Activated CD4-positive, alpha-beta T cell treated with anti-CD3 and anti-CD28 coated beads for 36 hours (primary cell): Measurements from ENCODE around the gene RGS7. TPM values are rescaled to one million over a fixed set of nuclear protein-coding genes. Genes with fewer than 3 reads are reported as not detected.
A peak's percentile ranks its signal among the peaks of the same experiment; 100 is the strongest.

Experiments used
- ATAC-seq: fragments of 200-7000 bp; cut with Tn5 transposase; one replicate; pipeline ENCODE4 v1.10.0; 2021; ENCODE audit warnings: mild to moderate bottlenecking, moderate library complexity
- CTCF ChIA-PET: fragments of 350-600 bp; sonication (Branson Sonifier 250); formaldehyde crosslinking; loops from one replicate; lab custom pipeline; 2021; ENCODE audit warnings: antibody characterized with exemption; lab: Charles Lee
- POLR2A ChIA-PET: fragments of 350-600 bp; sonication (Branson Sonifier 250); formaldehyde crosslinking; loops from one replicate; lab custom pipeline; 2021; ENCODE audit warnings: antibody characterized with exemption, inconsistent platforms; lab: Charles Lee
- DNase-seq: peaks from one replicate; pipeline ENCODE4 v3.0.0-alpha.2; 2020
- H3K27ac Mint-ChIP-seq: one replicate; pipeline ENCODE4 v1.8.0; 2021; ENCODE audit warnings: mixed read lengths
- H3K27me3 Mint-ChIP-seq: one replicate; pipeline ENCODE4 v1.8.0; 2021; ENCODE audit warnings: mixed read lengths
- H3K36me3 Mint-ChIP-seq: one replicate; pipeline ENCODE4 v1.8.0; 2021; ENCODE audit warnings: low read depth, mixed read lengths
- H3K4me1 Mint-ChIP-seq: one replicate; pipeline ENCODE4 v1.8.0; 2021; ENCODE audit warnings: mixed read lengths
- H3K4me3 Mint-ChIP-seq: one replicate; pipeline ENCODE4 v1.8.0; 2021; ENCODE audit warnings: mild to moderate bottlenecking, moderate library complexity, mixed read lengths
- H3K9me3 Mint-ChIP-seq: one replicate; pipeline ENCODE4 v1.8.0; 2021; ENCODE audit warnings: low read depth, mixed read lengths
- intact Hi-C, 2 experiments: fragments of 100-400 bp; cut with DNase I in 1 of 2; cut with micrococcal nuclease in 1 of 2; formaldehyde crosslinking; loops; one replicate each; pipeline versions ENCODE4 v1.14.2 to v1.15.1; 2022 to 2024; cut with DNase I, micrococcal nuclease
- total RNA-seq, 2 experiments: library from RNA; stranded (reverse); gene quantifications; one replicate each; pipeline ENCODE4 v1.2.3, GENCODE V29; 2021

The RGS7 gene
- total RNA-seq, 2 experiments from 2014 or later = not detected

- Mint-ChIP-seq H3K4me1 (no peaks in the 10 kb centered on the region), H3K9me3 (no peaks in the 10 kb centered on the region), H3K36me3 (no peaks in the 10 kb centered on the region), H3K27me3 (no peaks in the 10 kb centered on the region), H3K4me3 (no peak overlapping the region), H3K27ac (no peak overlapping the region)
- DNase-seq (no peak), ATAC-seq (no peak)
- intact Hi-C loops = no loop called here
- CTCF ChIA-PET = interaction anchor here (0.6 kb wide), 1 partner anchor 258 kb away, joined by 4 read pairs; no protein-coding TSS in a partner anchor
- POLR2A ChIA-PET = no interaction called here
These were observed 26.2 kb downstream of the RGS7 start for GRCh38 chr1:241330619-241331327.

GRCh38 chr1:241325456-241325855, 31.5 kb downstream of the RGS7 start:
- Mint-ChIP-seq H3K27me3 (no peaks in the 10 kb centered on the region), H3K4me3 (no peak overlapping the region), H3K36me3 (no peaks in the 10 kb centered on the region), H3K4me1 (no peaks in the 10 kb centered on the region), H3K27ac (no peak overlapping the region), H3K9me3 (no peaks in the 10 kb centered on the region)
- ATAC-seq = no peak
- intact Hi-C loops = no loop called here
- DNase-seq = no peak
- ChIA-PET CTCF (no interaction called here), POLR2A (no interaction called here)

DNA sequence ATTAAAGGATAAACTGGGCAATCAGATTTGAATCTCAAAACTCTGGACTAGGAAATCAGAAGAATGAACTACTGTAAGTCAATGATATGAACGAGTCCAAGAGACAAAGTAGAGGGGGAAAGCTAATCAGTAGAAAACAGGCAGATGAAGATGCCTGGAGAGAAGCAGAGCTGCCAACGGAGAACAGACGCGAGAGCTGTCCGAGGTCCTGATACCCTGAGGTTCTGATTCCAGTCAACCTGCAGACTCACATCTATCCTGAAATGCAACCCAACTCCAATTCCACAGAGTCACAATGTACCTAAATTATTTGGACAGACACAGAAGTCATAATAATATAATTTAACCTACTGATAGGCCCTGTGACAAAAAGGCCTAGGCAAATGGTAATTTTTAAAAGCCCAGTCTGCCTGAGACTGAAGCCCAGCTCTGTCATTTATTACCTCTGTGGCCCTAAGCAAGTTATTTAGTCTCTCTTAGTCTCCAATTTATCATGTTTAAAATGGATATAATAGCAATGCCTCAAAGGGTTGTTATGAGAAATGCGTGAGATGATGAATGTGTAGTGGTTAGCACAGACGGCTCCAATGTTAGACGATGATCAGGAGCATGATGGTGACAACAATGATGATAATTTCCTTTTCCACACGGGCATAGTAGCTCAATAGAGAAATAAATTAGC, 33.4 kb downstream of the RGS7 start:
- Mint-ChIP-seq H3K4me1 (no peaks in the 10 kb centered on the region), H3K9me3 (no peaks in the 10 kb centered on the region), H3K36me3 (no peaks in the 10 kb centered on the region), H3K27ac (no peak overlapping the region), H3K4me3 (no peak overlapping the region), H3K27me3 (no peaks in the 10 kb centered on the region)
- DNase-seq (peak; percentile 50), ATAC-seq (no peak)
- intact Hi-C loops = no loop called here
- ChIA-PET POLR2A (no interaction called here), CTCF (interaction anchor here (0.5 to 0.7 kb wide), 2 partner anchors 71 to 347 kb away, joined by 3 read pairs; no protein-coding TSS in a partner anchor)

- ChIA-PET POLR2A (no interaction called here), CTCF (no interaction called here)
- Mint-ChIP-seq H3K27me3 (no peaks in the 10 kb centered on the region), H3K4me3 (no peak overlapping the region), H3K27ac (no peak overlapping the region), H3K9me3 (peaks cover 3% of the 10 kb centered on the region), H3K4me1 (no peaks in the 10 kb centered on the region), H3K36me3 (no peaks in the 10 kb centered on the region)
- DNase-seq (no peak), ATAC-seq (no peak)
- intact Hi-C loops = no loop called here
These were observed 39.3 kb downstream of the RGS7 start for GRCh38 chr1:241317676-241318075.

DNA sequence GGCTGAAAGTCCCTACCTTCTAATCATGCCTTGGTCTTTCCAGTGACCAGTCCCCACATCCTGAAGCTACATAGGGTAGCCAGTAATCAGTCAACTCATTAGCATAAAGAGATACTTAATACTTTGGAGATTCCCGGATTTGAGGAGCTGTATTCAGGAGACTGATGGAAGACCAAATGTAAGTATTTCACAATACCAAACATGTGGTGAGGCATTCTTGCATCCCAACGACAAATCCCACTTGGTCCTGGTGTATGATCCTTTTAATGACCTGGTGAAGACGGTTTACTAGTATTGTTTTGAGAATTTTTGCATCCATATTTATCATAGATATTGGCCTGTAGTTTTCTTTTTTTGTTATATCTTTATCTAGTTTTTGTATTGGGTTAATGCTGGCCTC, 40.6 kb downstream of the RGS7 start:
- H3K27me3 Mint-ChIP-seq = no peaks in the 10 kb centered on the region
- H3K36me3 Mint-ChIP-seq = no peaks in the 10 kb centered on the region
- ATAC-seq (no peak), DNase-seq (no peak)
- ChIA-PET CTCF (interaction anchor here (0.7 kb wide), 1 partner anchor 15 kb away, joined by 4 read pairs; no protein-coding TSS in a partner anchor), POLR2A (no interaction called here)
- intact Hi-C loops = no loop called here
- H3K9me3 Mint-ChIP-seq = peaks cover 3% of the 10 kb centered on the region
- H3K4me1 Mint-ChIP-seq = no peaks in the 10 kb centered on the region
- no peak overlapping the region for H3K27ac Mint-ChIP-seq
- no peak overlapping the region for H3K4me3 Mint-ChIP-seq

- no peak for DNase-seq
- intact Hi-C loops = no loop called here
- no peak overlapping the region for H3K4me3 Mint-ChIP-seq
- H3K4me1 Mint-ChIP-seq = no peaks in the 10 kb centered on the region
- no peaks in the 10 kb centered on the region for H3K27me3 Mint-ChIP-seq
- CTCF ChIA-PET = no interaction called here
- ATAC-seq = no peak
- H3K36me3 Mint-ChIP-seq = no peaks in the 10 kb centered on the region
- no peak overlapping the region for H3K27ac Mint-ChIP-seq
- peaks cover 6% of the 10 kb centered on the region for H3K9me3 Mint-ChIP-seq
- POLR2A ChIA-PET = no interaction called here
These were observed 45.8 kb downstream of the RGS7 start for GRCh38 chr1:241311056-241311746.

DNA sequence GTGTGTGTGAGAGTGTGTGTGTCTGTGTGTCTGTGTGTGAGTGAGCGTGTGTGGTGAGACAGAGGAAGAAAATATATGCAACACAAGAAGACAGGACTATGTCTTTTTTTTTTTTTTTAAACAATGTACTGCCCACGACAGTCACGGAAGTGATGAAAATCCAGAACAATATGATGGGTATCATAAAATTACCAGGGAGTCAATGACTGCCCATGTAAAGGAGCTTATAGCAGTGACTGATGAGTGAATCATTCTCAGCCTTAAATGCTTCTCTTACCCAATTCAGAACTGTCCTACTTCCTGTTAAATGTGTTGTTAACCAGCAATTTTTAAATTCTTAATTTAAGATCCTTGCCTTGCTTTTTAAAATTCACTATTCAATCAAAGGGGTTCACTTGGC, 46.6 kb downstream of the RGS7 start:
- H3K27me3 Mint-ChIP-seq = no peaks in the 10 kb centered on the region
- DNase-seq (no peak), ATAC-seq (no peak)
- CTCF ChIA-PET = no interaction called here
- no peaks in the 10 kb centered on the region for H3K36me3 Mint-ChIP-seq
- intact Hi-C loops = no loop called here
- H3K4me1 Mint-ChIP-seq = no peaks in the 10 kb centered on the region
- no peak overlapping the region for H3K27ac Mint-ChIP-seq
- H3K9me3 Mint-ChIP-seq = peaks cover 6% of the 10 kb centered on the region
- no peak overlapping the region for H3K4me3 Mint-ChIP-seq
- POLR2A ChIA-PET = no interaction called here

GRCh38 chr1:241309651-241310050, 47.4 kb downstream of the RGS7 start:
- POLR2A ChIA-PET = no interaction called here
- no peak for DNase-seq

DNA sequence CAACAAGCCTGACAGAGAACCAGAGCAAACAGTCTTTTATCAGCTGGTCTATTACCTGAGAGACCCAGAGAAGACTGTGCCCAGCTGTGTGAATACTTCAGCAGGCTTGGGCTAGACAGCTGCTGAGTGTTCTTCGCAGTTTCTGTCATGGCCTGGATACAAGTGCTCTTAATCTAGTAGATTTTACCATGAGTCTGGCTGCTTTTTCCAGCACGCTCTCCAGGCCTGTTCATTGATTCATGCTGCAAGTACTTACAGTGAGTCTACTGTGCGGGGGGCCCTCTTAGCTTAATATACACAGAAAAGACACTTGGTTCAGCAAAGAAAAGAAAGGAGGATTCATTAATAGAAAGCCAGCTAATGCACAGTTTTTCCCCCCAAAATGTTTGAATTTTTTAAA, 48.5 kb downstream of the RGS7 start:
- no peak overlapping the region for H3K4me3 Mint-ChIP-seq
- no peaks in the 10 kb centered on the region for H3K27me3 Mint-ChIP-seq
- ATAC-seq (no peak), DNase-seq (no peak)
- no peak overlapping the region for H3K27ac Mint-ChIP-seq
- ChIA-PET CTCF (no interaction called here), POLR2A (no interaction called here)
- intact Hi-C loops = no loop called here
- no peaks in the 10 kb centered on the region for H3K4me1 Mint-ChIP-seq
- H3K9me3 Mint-ChIP-seq = peaks cover 13% of the 10 kb centered on the region
- H3K36me3 Mint-ChIP-seq = no peaks in the 10 kb centered on the region

More at GRCh38 chr1:241309651-241310050, 47.4 kb downstream of the RGS7 start:
- intact Hi-C loops = no loop called here
- no peaks in the 10 kb centered on the region for H3K27me3 Mint-ChIP-seq
- ATAC-seq = no peak
- no peaks in the 10 kb centered on the region for H3K4me1 Mint-ChIP-seq
- CTCF ChIA-PET = no interaction called here
- H3K4me3 Mint-ChIP-seq = no peak overlapping the region
- no peaks in the 10 kb centered on the region for H3K36me3 Mint-ChIP-seq
- H3K27ac Mint-ChIP-seq = no peak overlapping the region
- peaks cover 8% of the 10 kb centered on the region for H3K9me3 Mint-ChIP-seq

- no peak overlapping the region for H3K4me3 Mint-ChIP-seq
- H3K36me3 Mint-ChIP-seq = no peaks in the 10 kb centered on the region
- POLR2A ChIA-PET = no interaction called here
- no peaks in the 10 kb centered on the region for H3K27me3 Mint-ChIP-seq
- H3K27ac Mint-ChIP-seq = no peak overlapping the region
- CTCF ChIA-PET = no interaction called here
- no peak for ATAC-seq
- no peaks in the 10 kb centered on the region for H3K4me1 Mint-ChIP-seq
- H3K9me3 Mint-ChIP-seq = peaks cover 16% of the 10 kb centered on the region
- intact Hi-C loops = no loop called here
- DNase-seq = no peak
These were observed 49.0 kb downstream of the RGS7 start for GRCh38 chr1:241308011-241308410.

- ChIA-PET POLR2A (no interaction called here), CTCF (no interaction called here)
- H3K9me3 Mint-ChIP-seq = peaks cover 19% of the 10 kb centered on the region
- DNase-seq = no peak
- H3K4me1 Mint-ChIP-seq = no peaks in the 10 kb centered on the region
- no peak overlapping the region for H3K27ac Mint-ChIP-seq
- ATAC-seq = no peak
- H3K27me3 Mint-ChIP-seq = no peaks in the 10 kb centered on the region
- no peaks in the 10 kb centered on the region for H3K36me3 Mint-ChIP-seq
- intact Hi-C loops = no loop called here
- H3K4me3 Mint-ChIP-seq = no peak overlapping the region
These were observed 50.7 kb downstream of the RGS7 start for GRCh38 chr1:241306125-241306790.
